ENCODE measurements around the gene FRY.

DNA sequence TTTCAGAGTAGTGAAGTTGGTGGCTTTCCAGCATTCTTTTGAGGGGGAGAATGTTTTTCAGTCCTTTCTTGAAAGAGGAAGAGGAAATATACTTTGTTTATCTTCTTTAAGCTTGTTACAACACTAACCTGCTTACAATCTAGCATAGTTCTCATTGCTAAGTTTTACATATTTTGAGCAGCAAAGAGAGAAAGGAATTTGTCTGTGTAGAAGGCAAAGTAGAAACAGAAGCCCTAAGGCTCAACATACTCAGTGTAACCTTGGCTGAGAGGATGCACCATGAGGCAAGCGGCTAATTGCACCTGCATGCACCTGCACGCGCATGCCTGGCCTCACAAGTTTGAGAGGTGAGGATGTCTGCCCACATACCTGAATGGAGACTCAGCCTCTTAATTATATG, 2.2 kb downstream of the FRY start:
- TF ChIP-seq, protein P1, sequence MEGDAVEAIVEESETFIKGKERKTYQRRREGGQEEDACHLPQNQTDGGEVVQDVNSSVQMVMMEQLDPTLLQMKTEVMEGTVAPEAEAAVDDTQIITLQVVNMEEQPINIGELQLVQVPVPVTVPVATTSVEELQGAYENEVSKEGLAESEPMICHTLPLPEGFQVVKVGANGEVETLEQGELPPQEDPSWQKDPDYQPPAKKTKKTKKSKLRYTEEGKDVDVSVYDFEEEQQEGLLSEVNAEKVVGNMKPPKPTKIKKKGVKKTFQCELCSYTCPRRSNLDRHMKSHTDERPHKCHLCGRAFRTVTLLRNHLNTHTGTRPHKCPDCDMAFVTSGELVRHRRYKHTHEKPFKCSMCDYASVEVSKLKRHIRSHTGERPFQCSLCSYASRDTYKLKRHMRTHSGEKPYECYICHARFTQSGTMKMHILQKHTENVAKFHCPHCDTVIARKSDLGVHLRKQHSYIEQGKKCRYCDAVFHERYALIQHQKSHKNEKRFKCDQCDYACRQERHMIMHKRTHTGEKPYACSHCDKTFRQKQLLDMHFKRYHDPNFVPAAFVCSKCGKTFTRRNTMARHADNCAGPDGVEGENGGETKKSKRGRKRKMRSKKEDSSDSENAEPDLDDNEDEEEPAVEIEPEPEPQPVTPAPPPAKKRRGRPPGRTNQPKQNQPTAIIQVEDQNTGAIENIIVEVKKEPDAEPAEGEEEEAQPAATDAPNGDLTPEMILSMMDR (conservative IDR thresholded peaks at IDR 0.05; ENCODE audit: low read depth, low read length), result no peak
- no peak for TF ChIP-seq EZH2 (IDR thresholded peaks at IDR 0.05; ENCODE audit: low read length, unreplicated experiment)

Measured in PC-3 (cell line).